GM18519 (cell line): ENCODE results near the gene EPB41L3.
"Not testable (repeated sequence)": the region's sequence is repeated elsewhere in the genome, so short reads cannot be mapped to it uniquely, and the experiment has no call there.

Experiments used
- ATAC-seq: cut with Tn5 transposase; IDR thresholded peaks from one replicate; pipeline ENCODE4 v1.9.1; 2021; ENCODE audit warnings: mild to moderate bottlenecking, moderate library complexity; ENCODE audit not compliant: unreplicated experiment, low FRiP score

Gene EPB41L3

DNA sequence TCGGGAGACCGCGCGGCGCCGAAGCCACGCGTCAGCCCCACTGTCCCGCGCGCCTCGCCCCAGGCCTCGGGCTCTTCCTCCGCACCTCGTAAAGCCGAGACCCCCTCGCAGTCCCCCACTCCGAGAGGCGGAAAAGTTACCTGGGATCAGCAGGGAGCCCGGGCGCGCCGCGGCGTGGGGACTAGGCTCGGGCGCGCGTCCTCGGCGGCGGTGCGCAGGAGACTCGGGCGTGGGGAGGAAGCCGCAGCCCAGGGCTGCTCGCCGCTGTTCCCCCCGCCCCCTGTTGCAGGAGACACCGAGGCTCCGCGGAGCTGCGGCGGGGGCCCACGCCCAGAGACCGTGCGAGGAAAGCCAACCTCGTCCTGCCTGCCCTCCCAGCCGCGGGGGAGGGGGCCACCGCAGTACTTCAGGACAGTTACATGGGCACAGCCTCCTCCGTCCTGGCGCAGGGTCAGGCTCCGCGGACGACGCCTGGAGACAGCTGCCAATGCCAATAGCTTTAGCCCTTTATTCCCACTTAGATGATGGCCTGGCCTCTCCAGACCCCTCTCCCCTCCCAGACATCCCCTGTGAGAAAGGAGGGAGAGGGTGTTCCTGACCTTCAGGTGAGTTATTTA, at the start of gene EPB41L3:
TSS of gene EPB41L3 (minus strand) at position 225 of the 617 bp plus-strand sequence. CDS start 54,814 bp downstream, outside the sequence.
- ATAC-seq = no peak

DNA sequence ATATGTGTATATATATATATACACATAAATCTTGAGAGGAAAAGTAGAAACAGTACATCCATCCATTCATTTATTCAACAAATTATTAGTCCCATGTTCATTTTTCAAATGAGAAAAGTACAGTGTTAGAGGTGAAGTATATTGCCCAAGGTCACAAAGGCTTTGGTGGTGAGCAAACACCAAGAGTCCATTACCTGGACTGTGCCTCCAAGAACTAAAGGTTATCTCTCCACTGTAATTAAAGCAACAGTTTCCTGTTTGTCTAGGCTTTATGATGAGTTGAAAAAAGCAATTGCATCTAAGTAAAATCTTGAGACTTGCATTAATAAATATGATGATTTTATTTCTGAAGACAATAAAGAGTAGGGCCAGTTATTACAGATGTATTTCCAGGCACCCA, 44.7 kb upstream of the EPB41L3 start:
- no peak for ATAC-seq

DNA sequence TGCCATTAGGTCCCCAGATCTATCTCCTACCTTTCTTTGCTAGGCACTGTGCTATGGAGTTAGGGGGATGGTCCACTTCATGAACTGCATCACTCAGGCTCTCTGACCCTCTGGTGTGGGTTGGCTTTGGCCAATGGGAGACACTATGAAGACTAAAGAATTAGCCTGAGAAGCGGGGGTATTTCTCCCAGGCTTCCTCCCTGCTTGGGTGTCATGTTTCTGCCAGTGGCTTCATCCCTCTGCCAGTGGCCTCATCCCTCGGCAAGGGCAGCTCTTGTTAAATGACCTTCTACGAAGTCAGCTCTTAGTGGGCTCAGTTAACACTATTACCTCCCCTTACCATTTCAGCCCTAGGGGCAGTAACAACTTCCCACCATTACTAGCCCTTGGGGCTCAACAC, 41.9 kb upstream of the EPB41L3 start:
- ATAC-seq = no peak

DNA sequence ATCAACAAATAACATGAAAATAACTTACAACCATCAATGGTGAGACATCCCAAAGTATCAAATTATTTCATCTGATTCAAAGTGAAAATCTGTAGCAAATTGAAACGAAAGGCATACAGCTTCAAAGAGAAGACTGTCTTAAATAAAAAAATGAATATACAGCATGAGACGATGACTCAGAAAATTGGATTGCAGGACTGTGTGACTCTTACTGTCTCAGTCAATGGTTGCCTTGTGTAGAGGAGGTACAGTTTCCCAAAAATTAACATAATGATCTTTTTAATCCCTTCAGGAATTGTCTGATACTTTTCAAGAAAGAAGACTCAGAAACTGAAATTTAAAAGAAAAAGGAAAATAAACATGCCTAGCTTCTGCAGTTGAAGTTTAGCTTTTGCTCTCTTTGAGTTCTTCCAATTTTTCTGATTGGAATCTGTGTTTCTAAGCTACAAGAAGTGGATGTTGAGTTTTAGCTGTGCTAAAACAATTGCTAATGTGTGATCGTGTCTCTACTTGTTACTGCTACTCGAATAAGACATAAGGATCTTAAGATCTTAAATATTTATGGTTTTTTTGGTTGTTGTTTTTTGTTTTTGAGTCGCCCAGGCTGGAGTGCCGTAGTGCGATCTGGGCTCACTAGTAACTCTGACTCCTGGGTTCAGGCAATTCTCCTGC, 41.1 kb upstream of the EPB41L3 start:
- ATAC-seq = no peak

- no peak for ATAC-seq
Observed at GRCh38 chr18:5582849-5583681, 39.3 kb upstream of the EPB41L3 start.

DNA sequence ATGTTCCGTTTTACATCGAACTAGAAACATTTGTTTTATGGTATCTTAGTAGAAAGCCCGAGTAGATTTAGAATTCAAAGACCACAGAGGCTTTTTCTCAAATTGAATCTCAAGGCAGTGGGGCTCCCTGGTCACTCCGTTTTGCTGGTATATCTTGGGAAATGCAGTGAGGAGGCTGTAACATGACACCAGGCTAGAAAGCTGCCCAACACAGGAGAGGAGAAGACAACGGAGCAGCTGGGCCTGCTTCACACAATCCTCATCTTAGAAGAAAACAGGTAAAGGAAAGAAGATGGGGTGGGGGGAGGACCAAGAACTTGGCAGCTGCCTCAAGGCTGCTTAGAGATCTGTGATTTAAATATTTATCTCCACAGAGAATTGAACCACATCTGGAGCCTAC, 38.3 kb upstream of the EPB41L3 start:
- ATAC-seq = no peak

DNA sequence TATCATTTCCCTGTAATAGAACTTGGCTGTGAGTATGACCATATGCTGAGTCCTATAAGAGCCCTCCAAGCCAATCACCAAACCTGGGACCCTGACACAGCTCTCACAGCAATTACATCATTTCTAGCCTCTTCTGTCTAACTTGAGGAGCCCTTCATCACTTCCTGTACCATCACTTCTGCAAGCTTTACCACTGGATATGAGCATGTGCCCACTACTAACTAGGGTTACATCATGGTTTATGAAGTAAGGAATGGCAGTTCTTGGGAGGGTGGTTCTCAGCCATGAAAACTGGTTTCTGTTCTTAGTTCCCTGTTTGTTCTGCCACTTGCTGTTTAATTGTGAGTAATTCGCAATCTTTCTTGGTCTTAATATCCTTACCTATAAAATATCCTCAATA, 31.0 kb upstream of the EPB41L3 start:
- ATAC-seq = no peak

- ATAC-seq = no peak
Observed at GRCh38 chr18:5571666-5572065, 27.9 kb upstream of the EPB41L3 start.

DNA sequence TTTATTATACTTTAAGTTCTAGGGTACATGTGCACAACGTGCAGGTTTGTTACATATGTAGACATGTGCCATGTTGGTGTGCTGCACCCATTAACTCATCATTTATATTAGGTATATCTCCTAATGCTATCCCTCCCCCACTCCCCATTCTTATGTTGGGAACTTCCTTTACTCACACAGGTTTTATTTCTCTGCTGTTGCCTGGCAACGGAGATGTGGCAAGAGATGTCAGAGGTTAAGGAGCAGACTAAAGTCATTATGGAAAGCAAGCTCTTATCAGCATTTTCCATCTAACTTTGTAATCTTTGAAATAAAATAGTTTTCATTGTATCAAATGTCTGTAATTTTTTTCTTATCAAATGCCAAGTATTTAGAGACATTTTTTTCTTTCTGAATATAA, 26.8 kb upstream of the EPB41L3 start:
- ATAC-seq = not testable (repeated sequence)

GRCh38 chr18:5568416-5568815, 24.6 kb upstream of the EPB41L3 start:
- no peak for ATAC-seq

GRCh38 chr18:5558851-5559250, 15.1 kb upstream of the EPB41L3 start:
- ATAC-seq = no peak

GRCh38 chr18:5556310-5556974, 12.6 kb upstream of the EPB41L3 start:
- ATAC-seq = no peak

DNA sequence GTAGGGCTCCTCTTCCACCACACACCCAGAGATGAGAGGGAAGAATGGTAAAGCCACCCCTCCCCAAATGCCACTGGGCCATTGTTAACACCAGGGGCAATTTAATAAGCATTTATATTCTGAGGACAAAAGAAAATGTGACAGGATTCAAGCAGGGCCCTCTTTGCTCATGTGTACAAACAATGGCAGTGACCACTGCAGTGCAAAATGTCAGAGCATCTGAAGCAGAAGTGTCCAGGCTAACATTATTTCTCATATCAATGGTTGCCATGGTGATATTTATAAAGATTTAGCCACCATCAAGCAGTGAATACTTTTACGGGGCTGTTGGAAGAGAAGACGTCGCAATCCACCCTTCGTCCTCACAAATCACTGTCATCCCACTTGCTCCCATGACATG, 10.8 kb upstream of the EPB41L3 start:
- ATAC-seq = no peak

GRCh38 chr18:5546660-5547059, 2.9 kb upstream of the EPB41L3 start:
- ATAC-seq = no peak

GRCh38 chr18:5543036-5543680, 639 bp downstream of the EPB41L3 start:
- no peak for ATAC-seq

DNA sequence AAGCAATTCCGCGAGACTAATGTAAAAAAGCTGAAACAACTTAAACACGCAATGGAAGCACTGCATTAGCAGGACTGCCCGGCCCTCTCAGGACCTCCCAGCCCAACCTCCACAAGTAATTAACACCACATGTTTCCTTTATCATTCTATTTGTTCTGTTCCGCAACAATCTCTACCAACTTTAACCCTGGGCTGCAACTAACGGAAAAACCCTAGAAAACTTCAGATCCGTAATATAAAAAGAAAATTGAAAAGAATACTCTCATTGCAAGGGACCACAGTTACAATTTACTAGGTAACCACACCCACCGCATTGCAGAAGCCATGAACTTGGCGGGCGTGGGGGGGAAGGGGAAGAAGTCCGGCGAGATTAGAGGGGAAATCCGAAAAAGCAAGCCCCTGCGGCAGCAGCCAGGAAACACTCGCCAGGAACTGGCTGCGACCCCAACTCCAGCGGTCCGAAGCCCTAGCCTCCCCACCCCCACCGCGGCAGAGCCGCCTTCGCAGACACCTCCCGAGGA, 1.2 kb downstream of the EPB41L3 start:
- no peak for ATAC-seq

- ATAC-seq = no peak
Observed at GRCh38 chr18:5541644-5542043, 2.2 kb downstream of the EPB41L3 start.

- no peak for ATAC-seq
Observed at GRCh38 chr18:5539391-5539790, 4.4 kb downstream of the EPB41L3 start.

GRCh38 chr18:5538544-5538943, 5.3 kb downstream of the EPB41L3 start:
- no peak for ATAC-seq

DNA sequence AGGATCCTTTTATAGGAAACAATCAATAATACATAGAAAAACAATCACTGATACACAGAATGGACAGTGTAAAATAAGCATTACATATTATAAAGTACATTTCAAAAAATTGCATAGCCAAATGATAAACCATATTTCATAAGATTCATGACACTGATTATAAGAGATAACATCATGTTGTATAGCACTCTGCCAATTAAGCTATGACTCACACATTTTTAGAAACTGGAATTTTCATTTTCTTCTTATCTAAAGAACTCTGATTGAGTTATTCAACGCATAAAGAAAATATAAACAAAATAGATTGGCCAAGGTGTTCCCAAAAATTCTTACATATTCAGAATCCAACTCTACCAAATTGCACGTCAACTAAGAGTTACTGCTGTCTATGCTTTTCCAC, 5.9 kb downstream of the EPB41L3 start:
- ATAC-seq = no peak
